Measurements from ENCODE around the gene SPSB2. TPM values are rescaled to one million over a fixed set of nuclear protein-coding genes. Genes with fewer than 3 reads are reported as not detected.
"Not testable (repeated sequence)": the region's sequence is repeated elsewhere in the genome, so short reads cannot be mapped to it uniquely, and the experiment has no call there.

The SPSB2 gene
- total RNA-seq, 4 donors from 2014 or later: 6.8 to 14.7 (median 11.5) TPM

- TF ChIP-seq CTCF (IDR thresholded peaks at IDR 0.05) (no peak), POLR2A (IDR thresholded peaks at IDR 0.05) (no peak)
- no peak for DNase-seq (ENCODE audit: low spot score in 2 of 2)
- intact Hi-C loops (cut with DNase I; ENCODE audit: low total_unique reads): no loop called here
- 90 to 96% methylated on average over 11 of the region's 11 CpGs for WGBS, 2 donors
- no peak overlapping the region for H3K4me3 ChIP-seq (ENCODE audit: low read depth, poor library complexity, severe bottlenecking)
Observed at GRCh38 chr12:6883683-6884082, 10.6 kb upstream of the SPSB2 start.

GRCh38 chr12:6883252-6883651, 10.1 kb upstream of the SPSB2 start:
- H3K4me3 ChIP-seq (ENCODE audit: low read depth, poor library complexity, severe bottlenecking): no peak overlapping the region
- WGBS, 2 donors: 97 to 98% methylated on average over 5 of the region's 5 CpGs
- intact Hi-C loops (cut with DNase I; ENCODE audit: low total_unique reads): no loop called here
- no peak for TF ChIP-seq POLR2A (IDR thresholded peaks at IDR 0.05)
- TF ChIP-seq CTCF (IDR thresholded peaks at IDR 0.05): no peak
- DNase-seq (ENCODE audit: low spot score in 2 of 2): no peak

- H3K4me3 ChIP-seq (ENCODE audit: low read depth, poor library complexity, severe bottlenecking); DNase-seq (ENCODE audit: low spot score in 2 of 2): not testable (repeated sequence)
- WGBS, 2 donors: 94 to 95% methylated on average over 11 of the region's 11 CpGs
- intact Hi-C loops (cut with DNase I; ENCODE audit: low total_unique reads): loop anchor here (10.0 kb wide), 1 partner anchor 85 kb away; no protein-coding TSS in a partner anchor
Observed at GRCh38 chr12:6879824-6880223, 6.7 kb upstream of the SPSB2 start.

GRCh38 chr12:6874015-6874368, 889 bp upstream of the SPSB2 start:
- DNase-seq (ENCODE audit: low spot score in 2 of 2); H3K4me3 ChIP-seq (ENCODE audit: low read depth, poor library complexity, severe bottlenecking): not testable (repeated sequence)
- WGBS, 2 donors: 46 to 52% methylated on average over 9 of the region's 9 CpGs
- intact Hi-C loops (cut with DNase I; ENCODE audit: low total_unique reads): loop anchor here (10.0 kb wide), 1 partner anchor 91 kb away; no protein-coding TSS in a partner anchor

GRCh38 chr12:6872073-6873048, 742 bp downstream of the SPSB2 start:
- peak; percentile 76 to 96 for DNase-seq (ENCODE audit: low spot score in 2 of 2)
- intact Hi-C loops (cut with DNase I; ENCODE audit: low total_unique reads): loop anchor here (10.0 kb wide), 1 partner anchor 92 kb away; no protein-coding TSS in a partner anchor
- H3K4me3 ChIP-seq (ENCODE audit: low read depth, poor library complexity, severe bottlenecking): peak overlapping the region; percentile 56
- TF ChIP-seq POLR2A (IDR thresholded peaks at IDR 0.05) (no peak), CTCF (IDR thresholded peaks at IDR 0.05) (no peak)
- WGBS, 2 donors: 1 to 2% methylated on average over 17 to 29 of the region's 40 CpGs

- TF ChIP-seq POLR2A (IDR thresholded peaks at IDR 0.05) (no peak), CTCF (IDR thresholded peaks at IDR 0.05) (no peak)
- H3K4me3 ChIP-seq (ENCODE audit: low read depth, poor library complexity, severe bottlenecking): no peak overlapping the region
- DNase-seq (ENCODE audit: low spot score in 2 of 2): no peak
- intact Hi-C loops (cut with DNase I; ENCODE audit: low total_unique reads): loop anchor here (10.0 kb wide), 1 partner anchor 93 kb away; no protein-coding TSS in a partner anchor
- 58 to 65% methylated on average over 11 to 12 of the region's 12 CpGs for WGBS, 2 donors
Observed at GRCh38 chr12:6871052-6871957, 1.8 kb downstream of the SPSB2 start.

- DNase-seq (ENCODE audit: low spot score in 2 of 2); H3K4me3 ChIP-seq (ENCODE audit: low read depth, poor library complexity, severe bottlenecking): not testable (repeated sequence)
- 52 to 53% methylated on average over 4 of the region's 4 CpGs for WGBS, 2 donors
- intact Hi-C loops (cut with DNase I; ENCODE audit: low total_unique reads): loop anchor here (10.0 kb wide), 1 partner anchor 94 kb away; no protein-coding TSS in a partner anchor
Observed at GRCh38 chr12:6870304-6870703, 2.8 kb downstream of the SPSB2 start.
